HG03558 (cell line): ENCODE data around the gene CAPN6.

Source experiments
- ATAC-seq: cut with Tn5 transposase; IDR thresholded peaks from one replicate; pipeline ENCODE4 v1.9.1; 2021; ENCODE audit warnings: moderate number of reproducible peaks; ENCODE audit not compliant: unreplicated experiment; ENCODE audit errors: extremely low read depth

CAPN6 gene

DNA sequence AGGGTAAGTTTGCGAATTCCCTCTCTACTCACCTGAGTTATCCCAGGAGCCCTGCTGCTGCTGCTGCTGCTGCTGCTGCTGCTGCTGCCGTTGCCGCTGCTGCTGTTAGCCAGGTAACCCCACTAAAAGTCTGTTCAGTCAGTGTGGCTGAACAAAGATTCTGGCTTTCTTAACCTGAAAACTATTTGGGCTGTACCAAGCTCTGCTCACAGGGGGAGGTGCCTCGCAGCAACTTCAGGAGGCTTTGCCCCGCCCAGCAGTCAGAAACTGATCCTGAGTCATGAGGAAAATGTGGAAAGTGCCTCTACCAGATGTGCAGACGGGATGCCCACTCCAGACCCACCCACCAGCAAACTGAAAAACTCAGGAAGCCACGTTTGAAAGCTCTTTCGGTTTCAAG lies at the start of gene CAPN6:
CAPN6 (minus strand) TSS at position 145 of the 400 bp plus-strand sequence. CDS start 6,547 bp downstream, outside the sequence.
- no peak for ATAC-seq

DNA sequence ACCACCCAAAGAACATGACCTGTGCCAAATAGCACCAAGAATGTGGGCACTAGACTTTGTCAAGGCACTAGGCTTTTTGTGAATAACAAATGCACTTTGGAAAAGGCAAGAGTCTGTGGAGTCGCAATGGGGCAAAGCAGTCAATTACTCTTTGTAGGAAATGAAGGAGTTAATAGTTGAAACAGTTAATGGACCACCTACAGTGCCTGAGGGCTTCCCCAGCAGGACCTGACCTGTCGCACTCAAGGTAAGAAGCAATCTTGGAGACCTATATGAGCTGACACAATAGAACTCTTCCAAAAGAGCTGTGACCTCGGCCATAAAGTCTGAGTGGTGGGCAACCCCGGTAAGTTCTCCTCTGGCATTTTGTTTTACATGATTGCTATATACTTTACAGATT lies 49.2 kb upstream of the CAPN6 start:
- ATAC-seq, result no peak

DNA sequence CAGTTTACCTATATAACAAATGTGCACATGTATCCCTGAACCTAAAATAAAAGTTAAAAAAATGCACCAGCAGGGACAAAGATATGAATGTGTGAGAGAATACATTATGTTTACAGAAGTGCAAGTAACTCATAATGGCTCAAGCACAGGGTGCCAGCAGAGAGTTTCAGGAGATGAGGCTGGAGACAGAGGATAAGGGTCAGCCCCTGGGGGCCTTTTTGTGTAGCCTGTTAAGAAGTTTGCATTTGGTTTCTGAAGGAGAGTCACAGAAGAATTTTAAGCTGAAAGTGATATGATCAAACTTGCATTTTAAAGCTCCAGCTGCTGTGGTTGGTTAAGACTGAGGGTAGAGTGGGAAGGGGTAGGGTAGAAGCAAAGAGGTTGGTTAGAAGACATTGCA lies 48.6 kb upstream of the CAPN6 start:
- no peak for ATAC-seq

DNA sequence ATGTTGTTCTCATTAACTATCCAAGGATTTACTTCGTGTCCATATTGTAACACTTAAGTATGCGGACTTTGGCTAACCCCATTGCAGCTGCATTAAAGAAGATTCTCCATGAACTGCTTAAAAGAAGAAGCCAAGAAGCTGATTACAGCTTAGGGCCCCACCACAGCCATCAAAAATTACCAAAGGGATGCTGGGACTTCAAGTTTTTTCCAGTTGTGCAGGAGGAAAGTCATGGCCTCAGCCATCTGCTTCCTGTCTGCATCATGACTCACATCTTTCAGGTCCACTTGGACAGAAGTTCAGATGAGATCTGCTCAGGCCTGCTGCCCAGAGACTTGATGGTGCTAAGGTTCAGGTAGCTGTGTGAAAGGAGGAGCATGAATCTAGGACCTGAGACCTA lies 38.8 kb upstream of the CAPN6 start:
- no peak for ATAC-seq

- no peak for ATAC-seq
Observed at GRCh38 chrX:111308039-111308438, 37.8 kb upstream of the CAPN6 start.

DNA sequence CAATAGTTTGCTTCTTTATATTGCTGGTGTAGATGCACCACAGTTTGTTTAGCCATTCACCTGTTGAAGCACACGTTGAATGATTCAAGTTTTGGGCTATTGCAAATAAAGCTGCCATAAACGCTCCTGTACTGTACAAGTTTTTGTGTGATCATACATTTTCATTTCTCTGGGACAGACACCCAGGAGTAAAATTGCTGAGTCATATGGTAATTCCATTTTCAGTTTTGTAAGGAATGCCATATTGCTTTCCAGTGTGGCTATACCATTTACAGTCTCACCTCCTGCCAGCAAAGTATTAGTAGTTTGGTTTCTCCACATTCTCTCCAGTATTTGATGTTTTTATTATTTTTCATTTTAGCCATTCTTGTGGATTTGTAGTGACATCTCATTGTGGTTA lies 32.0 kb upstream of the CAPN6 start:
- ATAC-seq, result no peak

- no peak for ATAC-seq
Observed at GRCh38 chrX:111288841-111289240, 18.6 kb upstream of the CAPN6 start.

- ATAC-seq, result no peak
Observed at GRCh38 chrX:111284631-111285293, 14.5 kb upstream of the CAPN6 start.

- ATAC-seq, result no peak
Observed at GRCh38 chrX:111283446-111283845, 13.2 kb upstream of the CAPN6 start.

- ATAC-seq, result no peak
Observed at GRCh38 chrX:111282991-111283390, 12.7 kb upstream of the CAPN6 start.

- ATAC-seq, result no peak
Observed at GRCh38 chrX:111282139-111282538, 11.9 kb upstream of the CAPN6 start.

DNA sequence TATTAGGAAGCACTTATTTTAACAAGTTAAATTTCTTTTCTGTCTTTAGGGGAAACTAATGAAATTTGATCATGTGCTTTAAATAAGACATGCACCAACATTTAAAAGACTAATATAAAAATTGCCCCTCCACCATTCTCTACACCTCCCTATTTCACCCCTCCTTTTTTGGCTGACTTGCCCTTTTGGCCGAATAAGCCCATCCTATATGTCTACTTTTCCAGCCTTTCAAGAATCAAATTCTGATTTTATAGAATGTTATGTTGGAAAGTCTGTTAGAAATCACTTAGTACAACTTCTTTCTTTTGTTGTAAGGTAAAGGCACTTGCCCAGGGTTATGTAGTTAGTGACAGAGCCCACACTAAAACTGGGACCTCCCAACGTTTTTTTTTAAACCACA lies 1.8 kb downstream of the CAPN6 start:
- no peak for ATAC-seq

- no peak for ATAC-seq
Observed at GRCh38 chrX:111265486-111265885, 4.8 kb downstream of the CAPN6 start.

GRCh38 chrX:111264385-111264784 lies 5.9 kb downstream of the CAPN6 start:
- ATAC-seq, result no peak

- no peak for ATAC-seq
Observed at GRCh38 chrX:111262086-111262485, 8.2 kb downstream of the CAPN6 start.

DNA sequence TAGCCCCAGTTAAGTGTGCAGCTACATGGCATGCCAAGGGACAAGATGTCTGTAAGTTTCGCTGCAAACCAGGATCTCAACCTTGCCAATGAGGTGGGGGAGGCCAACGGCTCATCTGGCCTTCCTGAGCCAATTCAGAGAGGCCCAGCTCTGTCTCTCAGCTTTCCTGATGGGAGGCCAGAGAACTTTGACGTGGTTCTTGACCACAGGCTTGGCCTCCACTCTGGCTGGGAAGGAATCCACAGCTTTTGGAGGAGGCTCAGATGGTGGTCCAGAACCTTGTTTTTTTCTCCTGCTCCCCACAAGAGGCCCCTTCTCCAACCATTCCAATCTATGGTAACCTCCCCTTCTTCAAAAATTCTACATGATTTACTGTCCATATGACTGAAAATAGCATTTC lies 9.8 kb downstream of the CAPN6 start:
- ATAC-seq, result no peak

DNA sequence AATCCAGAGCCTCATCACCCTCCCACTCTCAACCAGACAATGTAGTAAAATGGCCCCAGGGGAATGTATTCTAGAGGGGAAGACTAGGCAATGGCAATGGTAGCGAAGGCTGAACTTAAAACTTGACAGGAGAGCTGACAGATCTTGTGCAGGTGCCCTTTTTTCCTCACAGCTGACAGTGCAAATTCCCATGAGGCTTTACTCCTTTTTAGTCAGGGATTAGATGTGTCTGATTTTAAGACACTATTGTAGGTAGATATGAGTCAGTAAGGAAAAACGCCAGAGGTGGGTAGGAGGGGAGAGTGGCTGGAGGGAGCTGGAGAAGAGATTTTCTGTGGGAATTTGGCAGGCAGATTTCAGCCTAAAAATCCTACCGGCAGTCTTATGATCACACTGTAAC lies 10.7 kb downstream of the CAPN6 start:
- no peak for ATAC-seq

- ATAC-seq, result no peak
Observed at GRCh38 chrX:111257733-111258132, 12.6 kb downstream of the CAPN6 start.

- ATAC-seq, result no peak
Observed at GRCh38 chrX:111254896-111255693, 15.2 kb downstream of the CAPN6 start.

DNA sequence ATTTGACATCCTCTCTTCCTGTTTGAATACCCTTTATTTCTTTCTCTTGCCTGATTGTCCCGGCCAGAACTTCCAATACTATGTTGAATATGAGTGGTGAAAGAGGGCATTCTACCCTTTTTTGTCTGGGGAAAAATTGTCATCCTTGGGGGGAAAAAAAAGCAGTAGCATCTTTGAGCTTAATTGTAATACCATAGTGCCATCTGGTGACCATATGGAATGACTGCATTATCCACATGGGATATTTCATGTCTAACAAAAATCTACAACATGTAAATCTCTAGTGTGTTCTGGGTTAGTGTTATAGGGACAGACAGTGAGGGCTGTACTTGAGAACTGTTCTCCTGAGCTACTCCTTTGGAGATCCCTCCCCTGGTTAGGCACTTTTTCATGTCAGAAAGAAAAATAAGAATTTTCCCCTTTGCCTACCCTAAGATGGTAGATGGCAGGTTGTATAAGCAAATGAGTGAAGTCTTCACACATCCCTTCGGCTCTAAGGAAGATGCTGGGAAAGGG lies 26.0 kb downstream of the CAPN6 start:
- ATAC-seq, result no peak

- no peak for ATAC-seq
Observed at GRCh38 chrX:111216293-111216801, 53.9 kb downstream of the CAPN6 start.
